Endothelial cell of umbilical vein (primary cell): ENCODE data around the gene RIMBP2. TPM values are rescaled to one million over a fixed set of nuclear protein-coding genes. Genes with fewer than 3 reads are reported as not detected.

Source experiments
- BruUV-seq: library from RNA; stranded (reverse); fragments of 400-500 nt; replicated peaks from 2 replicates; lab custom pipeline; 2021; lab: Mats Ljungman, UMichigan
- CTCF ChIA-PET: fragments of 300-600, 350-600 bp; sonication (Branson Sonifier 250); formaldehyde crosslinking; loops from one replicate; lab custom pipeline; 2021; ENCODE audit warnings: antibody characterized with exemption, inconsistent platforms; lab: Charles Lee
- POLR2A ChIA-PET: fragments of 300-600, 350-600 bp; sonication (Branson Sonifier 250); formaldehyde crosslinking; loops from one replicate; lab custom pipeline; 2021; ENCODE audit warnings: antibody characterized with exemption, inconsistent platforms; lab: Charles Lee
- DNase-seq: peaks from one replicate; pipeline ENCODE4 v3.0.0-alpha.2; 2011; ENCODE audit warnings: low read depth, low spot score
- FAIRE-seq: peaks from 2 replicates; lab custom pipeline; 2011; peaks lifted over from hg19 to GRCh38; lab: Jason Lieb, UNC
- H2AFZ ChIP-seq: 2 replicates; pipeline ENCODE4 v1.6.0; 2012; ENCODE audit warnings: low read depth, low read length, control low read depth, inconsistent platforms
- H3K27ac ChIP-seq: 2 replicates; pipeline ENCODE4 v1.5.1; 2011; ENCODE audit warnings: low read depth, mild to moderate bottlenecking, control low read depth, low read length, moderate library complexity; ENCODE audit not compliant: insufficient read depth
- H3K27me3 ChIP-seq, 2 experiments: 2 replicates each; pipeline versions ENCODE4 v1.6.0 to v1.6.1; 2011; ENCODE audit warnings: low read length in 2 of 2, mixed read lengths in 1 of 2; ENCODE audit not compliant: control insufficient read depth in 2 of 2, insufficient read depth in 2 of 2
- H3K36me3 ChIP-seq, 2 experiments: 2 replicates in 1 of 2; 3 replicates in 1 of 2; pipeline ENCODE4 v1.5.1; 2011; ENCODE audit warnings: low read length in 2 of 2, mild to moderate bottlenecking in 1 of 2, moderate library complexity in 1 of 2; ENCODE audit not compliant: control insufficient read depth in 2 of 2, insufficient read depth in 2 of 2; ENCODE audit errors: extremely low read depth in 1 of 2
- H3K4me1 ChIP-seq: 3 replicates; pipeline ENCODE4 v1.5.1; 2011; ENCODE audit warnings: mild to moderate bottlenecking, low read length; ENCODE audit not compliant: control insufficient read depth, insufficient read depth; ENCODE audit errors: extremely low read depth
- H3K4me2 ChIP-seq: 2 replicates; pipeline ENCODE4 v1.6.1; 2011; ENCODE audit warnings: low read length, control low read depth, mixed read lengths; ENCODE audit not compliant: insufficient read depth
- H3K4me3 ChIP-seq, 3 experiments: fragments of 200-600 bp in 1 of 3; sonication (generic), shearing (Covaris generic) in 1 of 3; replicated peaks in 1 of 3; 2 replicates each; pipeline ENCODE4 v1.5.1; 2011 to 2016; ENCODE audit warnings: control low read depth in 3 of 3, low read length in 3 of 3, mild to moderate bottlenecking in 2 of 3, inconsistent platforms in 1 of 3, low read depth in 1 of 3, moderate library complexity in 1 of 3; ENCODE audit not compliant: insufficient read depth in 1 of 3
- H3K79me2 ChIP-seq: 2 replicates; pipeline ENCODE4 v1.6.0; 2012; ENCODE audit warnings: low read length, inconsistent platforms; ENCODE audit not compliant: control insufficient read depth, insufficient read depth
- H3K9ac ChIP-seq: replicated peaks from 2 replicates; pipeline ENCODE3; 2011; ENCODE audit warnings: low read length, control low read depth; ENCODE audit not compliant: insufficient read depth; ENCODE audit errors: extremely low read depth
- H3K9me1 ChIP-seq: replicated peaks from 3 replicates; pipeline ENCODE4 v1.6.0; 2011; ENCODE audit warnings: mild to moderate bottlenecking, low read length; ENCODE audit not compliant: control insufficient read depth, insufficient read depth; ENCODE audit errors: extremely low read depth
- H3K9me3 ChIP-seq: replicated peaks from 2 replicates; pipeline ENCODE4 v1.5.1; 2012; ENCODE audit warnings: low read length, inconsistent platforms; ENCODE audit not compliant: control insufficient read depth, insufficient read depth
- H4K20me1 ChIP-seq: replicated peaks from 2 replicates; pipeline ENCODE3; 2011; ENCODE audit warnings: mild to moderate bottlenecking, low read length; ENCODE audit not compliant: control insufficient read depth, insufficient read depth; ENCODE audit errors: extremely low read depth
- EZH2 ChIP-seq: IDR thresholded peaks from 2 replicates; pipeline ENCODE4 v1.6.1; 2012; ENCODE audit warnings: borderline replicate concordance, low read depth, mild to moderate bottlenecking, moderate library complexity, low read length, inconsistent platforms; ENCODE audit not compliant: severe bottlenecking
- FOS ChIP-seq: IDR thresholded peaks from 2 replicates; pipeline ENCODE4 v1.6.1; 2011; ENCODE audit warnings: mild to moderate bottlenecking, low read length, moderate library complexity, borderline replicate concordance; ENCODE audit not compliant: insufficient read depth
- GATA2 ChIP-seq: IDR thresholded peaks from 2 replicates; pipeline ENCODE4 v1.7.0; 2011; ENCODE audit warnings: low read depth, mild to moderate bottlenecking, moderate library complexity, mixed read lengths, low read length; ENCODE audit not compliant: insufficient read length, insufficient read depth
- JUN ChIP-seq: IDR thresholded peaks from 2 replicates; pipeline ENCODE4 v1.6.1; 2011; ENCODE audit warnings: borderline replicate concordance, low read depth; ENCODE audit not compliant: insufficient read length, insufficient read depth
- MYC ChIP-seq: IDR thresholded peaks from one replicate; pipeline ENCODE4 v1.6.1; 2011; ENCODE audit warnings: mild to moderate bottlenecking, low read depth, low read length
- POLR2A ChIP-seq: IDR thresholded peaks from 2 replicates; pipeline ENCODE4 v1.6.1; 2012; ENCODE audit warnings: low read depth, mild to moderate bottlenecking, control low read depth, low read length
- POLR2AphosphoS5 ChIP-seq: IDR thresholded peaks from 2 replicates; pipeline ENCODE4 v1.6.1; 2012; ENCODE audit warnings: low read depth, mild to moderate bottlenecking, control low read depth, low read length, moderate library complexity; ENCODE audit not compliant: insufficient read depth
- dilution Hi-C: fragments of 300-500 bp; cut with MboI; formaldehyde crosslinking; loops from one replicate; pipeline ENCODE4 v1.15.0; 2019; ENCODE audit warnings: low sequenced_read_pairs; ENCODE audit not compliant: extremely low pct_ligation_motif_present
- intact Hi-C: fragments of 100-400 bp; cut with micrococcal nuclease; formaldehyde crosslinking; loops from one replicate; pipeline ENCODE4 v1.10.0; 2022
- polyA plus RNA-seq, 4 experiments: library from polyadenylated mRNA; depleted of rRNA in 3 of 4; stranded (reverse) in 3 of 4; unstranded in 1 of 4; fragments of >200 nt; gene quantifications; 2 replicates each; pipeline versions ENCODE4 v1.2.1 to v1.2.3, GENCODE V29; 2011 to 2012; ENCODE audit warnings: missing spikeins in 1 of 4
- total RNA-seq: library from RNA; stranded (reverse); gene quantifications from 2 replicates; pipeline ENCODE4 v1.2.3, GENCODE V29; 2021
- TF ChIP-seq, protein P1 (sequence below): IDR thresholded peaks from 2 replicates; pipeline ENCODE4 v1.6.1; 2011; ENCODE audit not compliant: insufficient read depth, insufficient read length
- TF ChIP-seq, protein P2 (sequence below), 2 donors: IDR thresholded peaks; 1 replicate in 1 of 2; 2 replicates in 1 of 2; pipeline ENCODE4 v1.5.1; 2011; ENCODE audit warnings: low read length in 2 of 2, mild to moderate bottlenecking in 2 of 2, moderate library complexity in 2 of 2, control low read depth in 1 of 2, inconsistent platforms in 1 of 2, low read depth in 1 of 2; ENCODE audit not compliant: insufficient read depth in 1 of 2; ENCODE audit errors: extremely low read depth in 1 of 2

RIMBP2 gene
- total and polyA plus RNA-seq, 2 donors (not counting 3 experiments of a cell fraction or from before 2014, with no cell fraction given), result 0.04 TPM; not detected in 1

DNA sequence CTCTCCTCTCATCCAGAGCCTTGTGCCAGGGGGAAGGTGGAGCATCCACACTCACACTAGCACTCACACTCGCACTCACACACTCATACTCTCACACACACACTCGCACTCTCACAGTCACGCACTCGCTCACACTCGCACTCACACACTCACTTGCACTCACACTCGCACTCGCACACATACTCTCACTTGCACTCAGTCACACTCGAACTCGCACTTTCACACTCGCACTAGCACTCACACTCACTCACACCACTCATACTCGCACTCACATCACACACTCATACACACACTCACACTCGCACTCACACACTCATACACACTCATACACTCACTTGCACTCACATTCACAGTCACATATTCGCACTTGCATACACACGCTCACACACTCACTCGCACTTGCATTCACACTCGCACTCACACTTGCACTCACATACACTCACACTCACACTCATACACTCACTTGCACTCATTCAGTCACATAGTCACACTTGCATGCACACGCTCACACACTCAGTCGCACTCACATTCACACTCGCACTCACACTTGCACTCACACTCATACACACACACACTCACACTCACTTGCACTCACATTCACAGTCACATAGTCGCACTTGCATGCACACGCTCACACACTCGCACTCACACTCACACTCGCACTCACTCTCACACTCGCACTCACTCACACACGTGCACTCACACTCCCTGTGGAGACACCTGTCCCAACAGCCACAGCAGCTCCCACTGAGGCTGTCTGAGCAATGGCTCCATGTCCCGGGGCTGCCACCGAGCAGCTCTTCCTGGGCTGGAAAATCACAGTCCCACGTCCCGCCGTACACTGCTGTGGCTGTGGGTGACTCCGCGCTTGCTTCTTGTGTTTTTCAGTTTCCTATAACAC lies 12.3 kb upstream of the RIMBP2 start:
- H3K79me2 ChIP-seq, result no peaks in the 10 kb centered on the region
- FAIRE-seq (no peak), DNase-seq (no peak)
- peaks cover 2% of the 10 kb centered on the region for H3K9me3 ChIP-seq
- no peak for TF ChIP-seq FOS
- no peak for TF ChIP-seq GATA2
- TF ChIP-seq, protein P1, sequence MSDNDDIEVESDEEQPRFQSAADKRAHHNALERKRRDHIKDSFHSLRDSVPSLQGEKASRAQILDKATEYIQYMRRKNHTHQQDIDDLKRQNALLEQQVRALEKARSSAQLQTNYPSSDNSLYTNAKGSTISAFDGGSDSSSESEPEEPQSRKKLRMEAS, result no peak
- TF ChIP-seq, protein P2, sequence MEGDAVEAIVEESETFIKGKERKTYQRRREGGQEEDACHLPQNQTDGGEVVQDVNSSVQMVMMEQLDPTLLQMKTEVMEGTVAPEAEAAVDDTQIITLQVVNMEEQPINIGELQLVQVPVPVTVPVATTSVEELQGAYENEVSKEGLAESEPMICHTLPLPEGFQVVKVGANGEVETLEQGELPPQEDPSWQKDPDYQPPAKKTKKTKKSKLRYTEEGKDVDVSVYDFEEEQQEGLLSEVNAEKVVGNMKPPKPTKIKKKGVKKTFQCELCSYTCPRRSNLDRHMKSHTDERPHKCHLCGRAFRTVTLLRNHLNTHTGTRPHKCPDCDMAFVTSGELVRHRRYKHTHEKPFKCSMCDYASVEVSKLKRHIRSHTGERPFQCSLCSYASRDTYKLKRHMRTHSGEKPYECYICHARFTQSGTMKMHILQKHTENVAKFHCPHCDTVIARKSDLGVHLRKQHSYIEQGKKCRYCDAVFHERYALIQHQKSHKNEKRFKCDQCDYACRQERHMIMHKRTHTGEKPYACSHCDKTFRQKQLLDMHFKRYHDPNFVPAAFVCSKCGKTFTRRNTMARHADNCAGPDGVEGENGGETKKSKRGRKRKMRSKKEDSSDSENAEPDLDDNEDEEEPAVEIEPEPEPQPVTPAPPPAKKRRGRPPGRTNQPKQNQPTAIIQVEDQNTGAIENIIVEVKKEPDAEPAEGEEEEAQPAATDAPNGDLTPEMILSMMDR (IDR thresholded peaks at IDR 0.05; ENCODE audit: extremely low read depth in 1 of 2, insufficient read depth in 1 of 2, low read depth in 1 of 2, low read length in 2 of 2), result no peak
- no peak for TF ChIP-seq MYC
- TF ChIP-seq EZH2, result no peak
- TF ChIP-seq JUN, result no peak
- TF ChIP-seq POLR2A, result no peak
- TF ChIP-seq POLR2AphosphoS5, result no peak
- no TSS peak for BruUV-seq
- no peaks in the 10 kb centered on the region for H3K4me1 ChIP-seq
- no peak overlapping the region for H3K4me2 ChIP-seq
- H3K9ac ChIP-seq, result no peak overlapping the region
- intact Hi-C loops, result no loop called here
- no peak overlapping the region for H3K27ac ChIP-seq
- ChIA-PET POLR2A (no interaction called here), CTCF (interaction anchor here (1.3 kb wide), 1 partner anchor 20 kb away, joined by 3 read pairs; no protein-coding TSS in a partner anchor)
- no peak overlapping the region for H2AFZ ChIP-seq
- no peaks in the 10 kb centered on the region for H3K36me3 ChIP-seq
- no peaks in the 10 kb centered on the region for H3K9me1 ChIP-seq
- dilution Hi-C loops, result no loop called here
- no peak overlapping the region for H3K4me3 ChIP-seq
- no peaks in the 10 kb centered on the region for H4K20me1 ChIP-seq
- no peaks in the 10 kb centered on the region for H3K27me3 ChIP-seq
